ENCODE results near the gene TLE7. TPM values are rescaled to one million over a fixed set of nuclear protein-coding genes. Genes with fewer than 3 reads are reported as not detected.

Gene TLE7
- total RNA-seq, 4 donors from 2014 or later, result not detected

DNA sequence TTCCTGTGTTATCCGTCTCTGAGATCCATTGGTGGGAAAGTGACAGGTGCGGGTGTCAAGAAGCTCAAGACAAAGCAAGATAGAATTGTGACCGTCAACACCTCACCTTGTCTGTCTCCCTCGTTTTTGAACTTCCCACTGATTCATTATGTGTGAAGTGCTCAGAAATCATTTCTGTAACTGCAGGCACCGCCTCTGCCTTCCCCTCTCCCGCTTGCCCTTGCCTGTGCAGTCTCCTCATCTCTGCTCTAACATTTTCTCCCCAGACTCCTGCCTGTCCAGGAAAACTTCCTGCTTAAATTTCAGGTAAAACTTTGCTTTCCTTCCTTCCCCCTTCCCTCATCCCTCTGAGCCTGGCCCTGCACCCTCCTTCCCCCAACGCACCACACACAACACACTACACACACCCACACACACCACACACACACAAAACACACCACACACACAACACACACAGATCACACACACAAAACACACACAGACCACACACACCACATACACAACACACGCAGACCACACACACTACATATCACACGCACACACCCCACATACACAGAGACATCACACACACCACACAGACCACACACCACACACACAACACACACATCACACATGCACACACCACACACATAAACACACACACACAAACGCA is 57.7 kb downstream of the TLE7 start:
- no peak for TF ChIP-seq POLR2AphosphoS5 (IDR thresholded peaks at IDR 0.05)
- no peak for TF ChIP-seq EP300 (IDR thresholded peaks at IDR 0.05)
- TF ChIP-seq, protein P1, sequence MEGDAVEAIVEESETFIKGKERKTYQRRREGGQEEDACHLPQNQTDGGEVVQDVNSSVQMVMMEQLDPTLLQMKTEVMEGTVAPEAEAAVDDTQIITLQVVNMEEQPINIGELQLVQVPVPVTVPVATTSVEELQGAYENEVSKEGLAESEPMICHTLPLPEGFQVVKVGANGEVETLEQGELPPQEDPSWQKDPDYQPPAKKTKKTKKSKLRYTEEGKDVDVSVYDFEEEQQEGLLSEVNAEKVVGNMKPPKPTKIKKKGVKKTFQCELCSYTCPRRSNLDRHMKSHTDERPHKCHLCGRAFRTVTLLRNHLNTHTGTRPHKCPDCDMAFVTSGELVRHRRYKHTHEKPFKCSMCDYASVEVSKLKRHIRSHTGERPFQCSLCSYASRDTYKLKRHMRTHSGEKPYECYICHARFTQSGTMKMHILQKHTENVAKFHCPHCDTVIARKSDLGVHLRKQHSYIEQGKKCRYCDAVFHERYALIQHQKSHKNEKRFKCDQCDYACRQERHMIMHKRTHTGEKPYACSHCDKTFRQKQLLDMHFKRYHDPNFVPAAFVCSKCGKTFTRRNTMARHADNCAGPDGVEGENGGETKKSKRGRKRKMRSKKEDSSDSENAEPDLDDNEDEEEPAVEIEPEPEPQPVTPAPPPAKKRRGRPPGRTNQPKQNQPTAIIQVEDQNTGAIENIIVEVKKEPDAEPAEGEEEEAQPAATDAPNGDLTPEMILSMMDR (IDR thresholded peaks at IDR 0.05), result no peak
- TF ChIP-seq POLR2A (IDR thresholded peaks at IDR 0.05; ENCODE audit: low read depth), result no peak
- 60% methylated on average over 10 of the region's 10 CpGs for WGBS
- Histone ChIP-seq H3K9me3 (no peaks in the 10 kb centered on the region), H3K27ac (replicated peaks in 1 of 4) (no peak overlapping the region), H3K4me3 (no peak overlapping the region), H3K4me1 (no peaks in the 10 kb centered on the region), H3K36me3 (no peaks in the 10 kb centered on the region), H3K27me3 (peaks cover 0 to 39% (median 0%) of the 10 kb centered on the region in 4 donors)
- intact Hi-C loops (cut with DNase I), result no loop called here
- DNase-seq (ENCODE audit: extremely low spot score), result no peak

DNA sequence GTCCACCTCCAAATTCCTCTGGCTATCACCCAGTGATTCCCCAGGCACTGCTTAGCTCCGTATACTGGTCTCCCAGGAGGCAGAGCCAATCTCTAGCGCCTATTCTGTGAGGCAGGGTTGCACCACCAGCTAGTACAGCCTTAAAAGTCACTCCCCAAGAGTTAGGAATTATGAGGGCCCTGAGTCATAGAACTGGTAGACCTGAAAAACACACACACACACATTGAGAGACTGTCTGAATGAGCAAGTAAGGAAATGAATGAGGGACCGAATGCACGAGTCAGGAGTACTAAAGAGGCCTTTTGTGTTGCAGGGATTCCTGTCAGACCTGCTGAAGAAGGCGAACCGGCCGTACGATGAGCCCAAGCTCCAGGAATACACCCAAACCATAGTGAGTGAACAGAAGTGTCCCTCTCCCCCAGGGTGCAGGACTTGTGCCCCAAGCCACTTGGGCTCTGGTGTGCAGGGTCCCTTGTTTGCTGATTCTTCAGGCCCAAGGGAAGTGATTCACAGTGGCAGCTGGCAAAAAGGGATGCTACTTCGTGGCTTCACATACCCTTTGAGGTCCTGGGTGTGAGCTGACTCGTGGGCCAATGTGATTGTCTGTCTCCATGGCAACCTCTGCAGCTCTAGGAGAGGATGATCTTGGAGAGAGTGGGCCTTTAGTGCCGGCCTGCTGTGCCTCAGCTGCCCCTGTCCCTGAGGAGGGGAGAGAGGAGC is 58.6 kb downstream of the TLE7 start:
- intact Hi-C loops (cut with DNase I), result no loop called here
- no peak for DNase-seq (ENCODE audit: extremely low spot score)
- H3K36me3 ChIP-seq, result no peaks in the 10 kb centered on the region
- no peak for TF ChIP-seq POLR2AphosphoS5 (IDR thresholded peaks at IDR 0.05)
- TF ChIP-seq, protein P1 (IDR thresholded peaks at IDR 0.05), result no peak
- TF ChIP-seq POLR2A (IDR thresholded peaks at IDR 0.05; ENCODE audit: low read depth), result no peak
- no peak for TF ChIP-seq EP300 (IDR thresholded peaks at IDR 0.05)
- WGBS, result 67% methylated on average over 11 of the region's 11 CpGs
- no peak overlapping the region for H3K27ac ChIP-seq (replicated peaks in 1 of 4)
- H3K4me3 ChIP-seq, result no peak overlapping the region
- no peaks in the 10 kb centered on the region for H3K9me3 ChIP-seq
- peaks cover 0 to 32% (median 0%) of the 10 kb centered on the region in 4 donors for H3K27me3 ChIP-seq
- H3K4me1 ChIP-seq, result no peaks in the 10 kb centered on the region

DNA sequence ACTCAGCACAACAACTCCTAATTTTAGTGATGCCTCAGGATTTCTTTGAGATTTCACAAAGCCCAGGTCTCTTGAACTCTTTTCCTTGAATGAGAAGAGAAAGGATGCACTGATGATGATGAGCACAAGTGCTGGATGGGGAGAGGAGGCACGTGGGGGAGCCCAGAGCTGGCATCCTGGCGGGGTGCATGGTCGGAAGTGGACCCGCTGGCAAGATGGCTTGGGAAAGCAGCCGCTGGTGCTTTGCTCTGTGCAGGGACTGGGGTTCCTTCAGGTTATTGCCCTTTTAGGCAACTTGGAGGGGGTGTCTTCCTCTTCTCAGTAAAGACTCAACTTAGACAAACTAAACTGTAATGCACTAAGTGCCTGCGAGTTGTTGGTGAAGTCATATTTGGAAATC is 61.0 kb downstream of the TLE7 start:
- Histone ChIP-seq H3K4me3 (no peak overlapping the region), H3K36me3 (no peaks in the 10 kb centered on the region), H3K27me3 (peaks cover 0 to 30% (median 0%) of the 10 kb centered on the region in 4 donors), H3K4me1 (no peaks in the 10 kb centered on the region), H3K27ac (replicated peaks in 1 of 4) (no peak overlapping the region), H3K9me3 (no peaks in the 10 kb centered on the region)
- intact Hi-C loops (cut with DNase I), result no loop called here
- TF ChIP-seq POLR2A (IDR thresholded peaks at IDR 0.05; ENCODE audit: low read depth) (no peak), POLR2AphosphoS5 (IDR thresholded peaks at IDR 0.05) (no peak), EP300 (IDR thresholded peaks at IDR 0.05) (no peak)
- TF ChIP-seq, protein P1 (IDR thresholded peaks at IDR 0.05), result no peak
- 70% methylated on average over 6 of the region's 6 CpGs for WGBS
- no peak for DNase-seq (ENCODE audit: extremely low spot score)

Other genes starting within 250 kb of the TLE7 start
- 1 to 10 TPM in 3 of 4 donors, under 1 TPM in 1; 0.32 to 2.6 (median 1.5) TPM for gene HYDIN, start 211.3 kb downstream of the TLE7 start, total RNA-seq
- gene CMTR2, start 152.7 kb downstream of the TLE7 start, total RNA-seq, result 10 to 100 TPM; 12.2 to 19.0 (median 15.8) TPM
- 1 to 10 TPM in 3 of 4 donors, under 1 TPM in 1; 0.71 to 3.6 (median 2.4) TPM for gene CALB2, start 83.3 kb downstream of the TLE7 start, total RNA-seq
- 10 to 100 TPM in 3 of 4 donors, 1 to 10 TPM in 1; 9.4 to 12.5 (median 11.2) TPM for gene ZNF23, start 20.2 kb upstream of the TLE7 start, total RNA-seq
- 1 to 10 TPM; 2.3 to 4.0 (median 2.9) TPM for gene ZNF19, start 47.3 kb upstream of the TLE7 start, total RNA-seq
- gene CHST4, start 84.4 kb upstream of the TLE7 start, total RNA-seq, result under 1 TPM in 2 of 4 donors, not detected in 2; 0.26 to 0.63 TPM
- gene TAT, start 135.0 kb upstream of the TLE7 start, total RNA-seq, result not detected
- gene MARVELD3, start 184.1 kb upstream of the TLE7 start, total RNA-seq, result under 1 TPM in 1 of 4 donors, not detected in 3; 0.46 TPM

All from esophagus muscularis mucosa (tissue), 4 donors.